ENCODE results near the gene PEX10. TPM values are rescaled to one million over a fixed set of nuclear protein-coding genes. Genes with fewer than 3 reads are reported as not detected.

Gene PEX10
- total RNA-seq, 1 experiment from 2014 or later, result 21.9 TPM

DNA sequence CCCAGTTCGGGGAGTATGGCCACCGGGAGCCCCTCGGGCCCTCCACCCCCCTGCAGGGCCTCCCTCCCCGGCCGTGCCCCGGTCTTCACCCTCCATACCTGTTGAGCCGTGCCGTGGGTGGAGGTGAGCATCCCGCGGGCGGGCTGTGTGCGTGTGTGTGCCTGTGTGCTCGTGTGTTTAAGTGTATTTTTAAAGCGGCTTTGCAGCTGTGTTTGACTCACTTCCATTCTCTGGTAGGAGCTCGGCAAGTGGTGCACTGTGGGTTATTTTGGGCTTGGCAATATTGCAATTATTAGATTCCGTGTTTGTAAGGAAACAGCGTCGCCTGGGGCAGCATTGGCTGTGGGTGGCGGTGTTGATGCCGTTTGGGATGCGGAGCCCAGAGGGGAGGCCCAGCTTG, 43.4 kb upstream of the PEX10 start:
- H3K27me3 Mint-ChIP-seq (ENCODE audit: insufficient read depth, unreplicated experiment), result no peaks in the 10 kb centered on the region
- DNase-seq, result no peak
- ChIA-PET POLR2A (no interaction called here), CTCF (no interaction called here)
- TF ChIP-seq, protein P1, sequence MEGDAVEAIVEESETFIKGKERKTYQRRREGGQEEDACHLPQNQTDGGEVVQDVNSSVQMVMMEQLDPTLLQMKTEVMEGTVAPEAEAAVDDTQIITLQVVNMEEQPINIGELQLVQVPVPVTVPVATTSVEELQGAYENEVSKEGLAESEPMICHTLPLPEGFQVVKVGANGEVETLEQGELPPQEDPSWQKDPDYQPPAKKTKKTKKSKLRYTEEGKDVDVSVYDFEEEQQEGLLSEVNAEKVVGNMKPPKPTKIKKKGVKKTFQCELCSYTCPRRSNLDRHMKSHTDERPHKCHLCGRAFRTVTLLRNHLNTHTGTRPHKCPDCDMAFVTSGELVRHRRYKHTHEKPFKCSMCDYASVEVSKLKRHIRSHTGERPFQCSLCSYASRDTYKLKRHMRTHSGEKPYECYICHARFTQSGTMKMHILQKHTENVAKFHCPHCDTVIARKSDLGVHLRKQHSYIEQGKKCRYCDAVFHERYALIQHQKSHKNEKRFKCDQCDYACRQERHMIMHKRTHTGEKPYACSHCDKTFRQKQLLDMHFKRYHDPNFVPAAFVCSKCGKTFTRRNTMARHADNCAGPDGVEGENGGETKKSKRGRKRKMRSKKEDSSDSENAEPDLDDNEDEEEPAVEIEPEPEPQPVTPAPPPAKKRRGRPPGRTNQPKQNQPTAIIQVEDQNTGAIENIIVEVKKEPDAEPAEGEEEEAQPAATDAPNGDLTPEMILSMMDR (IDR thresholded peaks at IDR 0.05; ENCODE audit: insufficient read depth in 1 of 2, low read depth in 1 of 2, low read length in 1 of 2, severe bottlenecking in 1 of 2, unreplicated experiment in 1 of 2), result no peak
- Histone ChIP-seq H3K4me3 (ENCODE audit: low read depth, low read length) (no peak overlapping the region), H3K27me3 (replicated peaks; ENCODE audit: control insufficient read depth, insufficient read depth, low read length) (no peaks in the 10 kb centered on the region), H3K9me3 (no peaks in the 10 kb centered on the region), H3K4me1 (no peaks in the 10 kb centered on the region), H3K36me3 (ENCODE audit: control insufficient read depth, insufficient read depth, low read length) (no peaks in the 10 kb centered on the region)
- intact Hi-C loops (cut with micrococcal nuclease; ENCODE audit: unreplicated experiment), result no loop called here
- H3K4me3 Mint-ChIP-seq (ENCODE audit: unreplicated experiment), result no peak overlapping the region
- BruUV-seq (replicated peaks), result no TSS peak
- no peak overlapping the region for H3K27ac Mint-ChIP-seq (ENCODE audit: unreplicated experiment)
- no peaks in the 10 kb centered on the region for H3K4me1 Mint-ChIP-seq (ENCODE audit: low read depth, unreplicated experiment)
- H3K36me3 Mint-ChIP-seq (ENCODE audit: insufficient read depth, unreplicated experiment), result no peaks in the 10 kb centered on the region
- H3K9me3 Mint-ChIP-seq (ENCODE audit: unreplicated experiment), result no peaks in the 10 kb centered on the region

DNA sequence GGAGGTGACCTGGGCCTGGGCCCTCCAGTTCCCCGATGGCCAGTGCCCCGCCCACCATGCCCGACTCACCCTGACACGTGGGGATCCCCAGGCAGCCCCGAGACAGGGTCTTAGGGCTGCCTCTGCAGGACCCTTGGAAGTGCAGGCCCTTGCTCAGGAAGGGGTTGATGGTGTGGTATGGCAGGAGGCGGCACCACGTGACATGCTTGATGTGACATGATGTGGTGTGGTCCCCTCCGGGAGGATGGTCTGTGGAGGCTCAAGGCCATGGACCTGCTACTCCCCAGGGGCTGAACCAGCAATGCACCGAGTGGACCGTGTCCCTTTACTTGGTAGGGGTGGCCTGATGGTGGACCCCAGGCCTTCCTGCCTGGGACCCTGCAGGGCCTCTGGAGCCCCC, 41.9 kb upstream of the PEX10 start:
- TF ChIP-seq, protein P1 (IDR thresholded peaks at IDR 0.05; ENCODE audit: insufficient read depth in 1 of 2, low read depth in 1 of 2, low read length in 1 of 2, severe bottlenecking in 1 of 2, unreplicated experiment in 1 of 2), result no peak
- Histone ChIP-seq H3K4me1 (no peaks in the 10 kb centered on the region), H3K27me3 (replicated peaks; ENCODE audit: control insufficient read depth, insufficient read depth, low read length) (no peaks in the 10 kb centered on the region), H3K4me3 (ENCODE audit: low read depth, low read length) (no peak overlapping the region), H3K36me3 (ENCODE audit: control insufficient read depth, insufficient read depth, low read length) (no peaks in the 10 kb centered on the region), H3K9me3 (no peaks in the 10 kb centered on the region)
- no peaks in the 10 kb centered on the region for H3K4me1 Mint-ChIP-seq (ENCODE audit: low read depth, unreplicated experiment)
- intact Hi-C loops (cut with micrococcal nuclease; ENCODE audit: unreplicated experiment), result no loop called here
- no peak overlapping the region for H3K27ac Mint-ChIP-seq (ENCODE audit: unreplicated experiment)
- DNase-seq, result no peak
- H3K4me3 Mint-ChIP-seq (ENCODE audit: unreplicated experiment), result no peak overlapping the region
- no peaks in the 10 kb centered on the region for H3K27me3 Mint-ChIP-seq (ENCODE audit: insufficient read depth, unreplicated experiment)
- no peaks in the 10 kb centered on the region for H3K36me3 Mint-ChIP-seq (ENCODE audit: insufficient read depth, unreplicated experiment)
- BruUV-seq (replicated peaks), result no TSS peak
- H3K9me3 Mint-ChIP-seq (ENCODE audit: unreplicated experiment), result no peaks in the 10 kb centered on the region
- POLR2A ChIA-PET, result no interaction called here
- CTCF ChIA-PET, result no interaction called here

DNA sequence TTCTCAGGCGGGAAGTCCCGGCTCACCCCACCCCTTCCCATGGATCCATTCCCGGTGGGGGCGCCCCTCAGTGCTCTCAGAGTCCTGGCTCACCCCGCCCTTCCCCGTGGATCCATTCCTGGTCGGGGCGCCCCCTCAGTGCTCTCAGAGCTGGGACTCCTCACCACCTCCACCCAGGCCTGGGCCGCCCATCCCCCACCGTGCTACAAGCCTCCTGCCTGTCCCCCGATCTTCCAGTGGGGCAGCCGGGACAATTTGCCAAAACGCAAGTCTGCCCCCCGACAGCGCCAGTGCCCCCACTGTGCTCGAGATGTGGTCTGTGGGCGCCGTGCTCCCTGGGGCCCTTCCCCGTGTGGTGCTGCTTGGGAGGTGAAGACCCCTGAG, 40.6 kb upstream of the PEX10 start:
- no peaks in the 10 kb centered on the region for H3K36me3 ChIP-seq (ENCODE audit: control insufficient read depth, insufficient read depth, low read length)
- no peak overlapping the region for H3K4me3 ChIP-seq (ENCODE audit: low read depth, low read length)
- Mint-ChIP-seq H3K9me3 (ENCODE audit: unreplicated experiment) (no peaks in the 10 kb centered on the region), H3K4me3 (ENCODE audit: unreplicated experiment) (no peak overlapping the region), H3K27ac (ENCODE audit: unreplicated experiment) (no peak overlapping the region), H3K27me3 (ENCODE audit: insufficient read depth, unreplicated experiment) (no peaks in the 10 kb centered on the region), H3K4me1 (ENCODE audit: low read depth, unreplicated experiment) (no peaks in the 10 kb centered on the region), H3K36me3 (ENCODE audit: insufficient read depth, unreplicated experiment) (no peaks in the 10 kb centered on the region)
- no TSS peak for BruUV-seq (replicated peaks)
- ChIA-PET POLR2A (no interaction called here), CTCF (no interaction called here)
- DNase-seq, result no peak
- no peaks in the 10 kb centered on the region for H3K27me3 ChIP-seq (replicated peaks; ENCODE audit: control insufficient read depth, insufficient read depth, low read length)
- TF ChIP-seq, protein P1 (IDR thresholded peaks at IDR 0.05; ENCODE audit: insufficient read depth in 1 of 2, low read depth in 1 of 2, low read length in 1 of 2, severe bottlenecking in 1 of 2, unreplicated experiment in 1 of 2), result no peak
- intact Hi-C loops (cut with micrococcal nuclease; ENCODE audit: unreplicated experiment), result no loop called here
- H3K9me3 ChIP-seq, result no peaks in the 10 kb centered on the region
- H3K4me1 ChIP-seq, result no peaks in the 10 kb centered on the region
